DND-41 (cell line): ENCODE data around the gene SLC35F3.

Experiments
- ATAC-seq: fragments of 200-7000 bp; cut with Tn5 transposase; 3 replicates; pipeline ENCODE4 v1.9.1; 2021; ENCODE audit warnings: low read depth; ENCODE audit not compliant: insufficient read depth
- DNase-seq: peaks from one replicate; pipeline ENCODE4 v3.0.0-alpha.2; 2020
- H2AFZ ChIP-seq: 2 replicates; pipeline ENCODE4 v1.6.0; 2012; ENCODE audit warnings: low read depth, low read length
- H3K27ac ChIP-seq: 2 replicates; pipeline ENCODE4 v1.5.1; 2012; ENCODE audit warnings: low read length, inconsistent platforms
- H3K27me3 ChIP-seq: fragments of 200-600 bp; sonication (generic); 2 replicates; pipeline ENCODE4 v1.6.0; 2012; ENCODE audit warnings: low read length, mild to moderate bottlenecking, inconsistent platforms; ENCODE audit not compliant: insufficient read depth, poor library complexity
- H3K36me3 ChIP-seq: 2 replicates; pipeline ENCODE4 v1.5.1; 2012; ENCODE audit warnings: low read length, inconsistent platforms; ENCODE audit not compliant: insufficient read depth
- H3K4me1 ChIP-seq: 2 replicates; pipeline ENCODE4 v1.5.1; 2012; ENCODE audit warnings: mild to moderate bottlenecking, low read length; ENCODE audit not compliant: insufficient read depth
- H3K4me2 ChIP-seq: 2 replicates; pipeline ENCODE4 v1.6.0; 2012; ENCODE audit warnings: mild to moderate bottlenecking, moderate library complexity, low read length, inconsistent platforms; ENCODE audit not compliant: insufficient read depth
- H3K4me3 ChIP-seq, 2 experiments: fragments of 200-600 bp in 1 of 2; shearing (Covaris generic) in 1 of 2; 2 replicates each; pipeline ENCODE4 v1.5.1; 2012 to 2016; ENCODE audit warnings: inconsistent platforms in 2 of 2, low read length in 2 of 2, mild to moderate bottlenecking in 2 of 2, low read depth in 1 of 2, moderate library complexity in 1 of 2
- H3K79me2 ChIP-seq: 2 replicates; pipeline ENCODE4 v1.6.0; 2012; ENCODE audit warnings: low read length, inconsistent platforms; ENCODE audit not compliant: insufficient read depth
- H3K9ac ChIP-seq: 2 replicates; pipeline ENCODE4 v1.6.0; 2012; ENCODE audit warnings: low read depth, mild to moderate bottlenecking, inconsistent platforms, low read length, moderate library complexity
- H3K9me3 ChIP-seq: 2 replicates; pipeline ENCODE4 v1.5.1; 2012; ENCODE audit warnings: low read length, moderate library complexity, mild to moderate bottlenecking, inconsistent platforms; ENCODE audit not compliant: insufficient read depth, severe bottlenecking
- H4K20me1 ChIP-seq: 2 replicates; pipeline ENCODE4 v1.6.0; 2012; ENCODE audit warnings: low read length; ENCODE audit not compliant: insufficient read depth
- EZH2 ChIP-seq: IDR thresholded peaks from 3 replicates; pipeline ENCODE4 v1.6.1; 2012; ENCODE audit warnings: borderline replicate concordance, low read depth, mild to moderate bottlenecking, moderate library complexity, low read length, inconsistent platforms; ENCODE audit not compliant: severe bottlenecking
- TF ChIP-seq, protein P1 (sequence below): IDR thresholded peaks from 2 replicates; pipeline ENCODE4 v1.5.1; 2012; ENCODE audit warnings: borderline replicate concordance, low read length, moderate library complexity, mild to moderate bottlenecking; ENCODE audit not compliant: poor library complexity, severe bottlenecking; ENCODE audit errors: extremely low read depth

SLC35F3 gene

DNA sequence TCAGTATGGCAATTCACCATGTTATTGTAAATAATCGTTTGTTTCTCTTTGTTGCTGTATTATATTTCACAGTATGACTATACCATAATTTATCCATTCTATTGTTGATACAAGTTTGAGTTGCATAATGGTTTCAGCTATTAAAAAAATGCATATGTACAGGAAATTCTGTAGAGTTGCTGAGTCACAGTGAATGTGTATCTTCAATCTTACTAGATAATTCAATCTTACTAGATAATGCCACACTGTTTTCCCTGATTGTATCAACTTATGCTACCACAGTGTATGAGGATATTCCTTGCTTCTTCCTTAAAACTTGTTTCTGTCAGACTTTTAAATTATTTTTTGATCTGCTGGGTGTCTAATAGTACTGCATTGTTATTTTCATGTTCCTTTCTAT lies 465.3 kb downstream of the SLC35F3 start:
- H4K20me1 ChIP-seq: no peaks in the 10 kb centered on the region
- H3K4me3 ChIP-seq: no peak overlapping the region
- H3K4me2 ChIP-seq: no peak overlapping the region
- H3K79me2 ChIP-seq: peaks cover 20% of the 10 kb centered on the region
- ATAC-seq (no peak), DNase-seq (no peak)
- H3K36me3 ChIP-seq: no peaks in the 10 kb centered on the region; the same call in 1 of the 2 replicates
- TF ChIP-seq, protein P1, sequence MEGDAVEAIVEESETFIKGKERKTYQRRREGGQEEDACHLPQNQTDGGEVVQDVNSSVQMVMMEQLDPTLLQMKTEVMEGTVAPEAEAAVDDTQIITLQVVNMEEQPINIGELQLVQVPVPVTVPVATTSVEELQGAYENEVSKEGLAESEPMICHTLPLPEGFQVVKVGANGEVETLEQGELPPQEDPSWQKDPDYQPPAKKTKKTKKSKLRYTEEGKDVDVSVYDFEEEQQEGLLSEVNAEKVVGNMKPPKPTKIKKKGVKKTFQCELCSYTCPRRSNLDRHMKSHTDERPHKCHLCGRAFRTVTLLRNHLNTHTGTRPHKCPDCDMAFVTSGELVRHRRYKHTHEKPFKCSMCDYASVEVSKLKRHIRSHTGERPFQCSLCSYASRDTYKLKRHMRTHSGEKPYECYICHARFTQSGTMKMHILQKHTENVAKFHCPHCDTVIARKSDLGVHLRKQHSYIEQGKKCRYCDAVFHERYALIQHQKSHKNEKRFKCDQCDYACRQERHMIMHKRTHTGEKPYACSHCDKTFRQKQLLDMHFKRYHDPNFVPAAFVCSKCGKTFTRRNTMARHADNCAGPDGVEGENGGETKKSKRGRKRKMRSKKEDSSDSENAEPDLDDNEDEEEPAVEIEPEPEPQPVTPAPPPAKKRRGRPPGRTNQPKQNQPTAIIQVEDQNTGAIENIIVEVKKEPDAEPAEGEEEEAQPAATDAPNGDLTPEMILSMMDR: no peak
- no peak for TF ChIP-seq EZH2
- H3K9me3 ChIP-seq: no peaks in the 10 kb centered on the region
- no peaks in the 10 kb centered on the region for H3K27me3 ChIP-seq
- H2AFZ ChIP-seq: no peak overlapping the region
- peaks cover 18% of the 10 kb centered on the region for H3K4me1 ChIP-seq
- no peak overlapping the region for H3K9ac ChIP-seq
- no peak overlapping the region for H3K27ac ChIP-seq

DNA sequence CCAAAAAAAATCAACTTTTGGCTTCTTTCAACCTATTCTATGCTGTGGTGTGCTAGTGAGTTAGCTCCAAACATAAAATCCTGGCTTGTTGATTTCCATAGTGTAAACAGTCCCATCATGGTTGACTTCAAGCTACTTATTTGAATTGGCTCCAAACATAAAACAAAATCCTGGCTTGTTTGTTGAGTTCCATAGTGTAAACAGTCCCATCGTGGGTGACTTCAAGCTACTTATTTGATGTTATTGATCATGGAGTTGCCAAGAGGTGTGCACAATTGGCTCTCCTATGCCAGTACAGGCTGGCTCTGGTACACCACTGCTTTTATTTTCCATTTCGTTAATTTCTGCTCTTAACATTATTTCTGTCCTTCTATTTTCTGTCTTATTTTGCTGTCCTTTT lies 466.9 kb downstream of the SLC35F3 start:
- no peak overlapping the region; the same call in 1 of the 2 replicates for H3K4me2 ChIP-seq

DNA sequence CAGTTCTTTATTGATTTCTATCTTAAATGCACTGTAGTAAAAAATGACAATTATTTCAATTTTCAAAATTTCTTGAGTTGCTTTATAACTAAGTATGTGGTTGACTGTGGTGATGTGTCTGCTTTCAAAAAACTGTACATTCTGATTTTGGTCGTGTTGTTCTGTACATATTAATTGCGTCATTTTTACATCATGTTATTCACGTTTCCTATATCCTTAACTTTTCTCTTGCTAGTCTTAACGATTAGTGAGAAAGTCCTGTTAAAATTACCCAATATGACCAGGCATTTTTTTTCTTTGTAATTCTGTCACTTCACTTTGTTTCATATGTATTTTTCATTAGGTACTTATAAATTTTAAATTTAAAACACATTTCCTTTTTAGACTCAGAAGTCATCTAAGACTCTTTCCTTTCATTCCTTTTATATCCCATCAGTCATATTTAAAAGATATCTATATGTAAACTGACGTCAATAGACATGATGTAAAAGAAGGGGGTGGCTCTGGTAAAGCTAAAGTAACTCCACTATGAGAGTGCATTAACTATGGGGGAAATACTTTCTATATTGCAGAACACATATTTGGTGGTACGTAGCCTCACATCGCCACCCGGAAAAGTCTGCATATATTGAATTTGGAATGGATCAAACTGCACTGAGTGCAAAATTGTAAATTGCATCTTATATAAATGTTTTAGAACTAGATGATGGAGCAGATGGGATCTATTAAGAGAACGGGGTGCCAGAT lies 467.7 kb downstream of the SLC35F3 start:
- no peaks in the 10 kb centered on the region for H3K9me3 ChIP-seq
- peaks cover 37% of the 10 kb centered on the region for H3K79me2 ChIP-seq
- peaks cover 20% of the 10 kb centered on the region for H3K36me3 ChIP-seq
- TF ChIP-seq EZH2: no peak
- TF ChIP-seq, protein P1: no peak
- peaks cover 27% of the 10 kb centered on the region for H3K4me1 ChIP-seq
- H3K4me2 ChIP-seq: peak overlapping the region; percentile 79
- peak overlapping the region; percentile 80 for H3K9ac ChIP-seq
- peak overlapping the region; percentile 49 to 69 for H3K4me3 ChIP-seq
- peak overlapping the region; percentile 81; the same call in 1 of the 2 replicates for H2AFZ ChIP-seq
- DNase-seq: no peak
- no peak for ATAC-seq
- peak overlapping the region; percentile 90 for H3K27ac ChIP-seq
- H4K20me1 ChIP-seq: no peaks in the 10 kb centered on the region
- no peaks in the 10 kb centered on the region for H3K27me3 ChIP-seq

More for the DNA sequence above, 466.9 kb downstream of the SLC35F3 start:
- ATAC-seq (no peak), DNase-seq (no peak)
- no peaks in the 10 kb centered on the region for H3K9me3 ChIP-seq
- no peaks in the 10 kb centered on the region for H4K20me1 ChIP-seq
- no peak overlapping the region for H3K27ac ChIP-seq
- H3K27me3 ChIP-seq: no peaks in the 10 kb centered on the region
- TF ChIP-seq, protein P1: no peak
- no peak for TF ChIP-seq EZH2
- H2AFZ ChIP-seq: no peak overlapping the region
- peaks cover 27% of the 10 kb centered on the region for H3K4me1 ChIP-seq
- H3K36me3 ChIP-seq: peaks cover 14% of the 10 kb centered on the region
- no peak overlapping the region for H3K4me3 ChIP-seq
- no peak overlapping the region for H3K9ac ChIP-seq
- H3K79me2 ChIP-seq: peaks cover 34% of the 10 kb centered on the region
